Caco-2 (cell line): ENCODE data around the gene GPC5. TPM values are rescaled to one million over a fixed set of nuclear protein-coding genes. Genes with fewer than 3 reads are reported as not detected.

Experiments
- BruUV-seq: library from RNA; stranded (reverse); fragments of 400-500 nt; replicated peaks from 2 replicates; lab custom pipeline; 2021; lab: Mats Ljungman, UMichigan
- CTCF ChIA-PET: fragments of 300-600 bp; sonication (Branson Sonifier 250); formaldehyde crosslinking; loops from one replicate; lab custom pipeline; 2022; ENCODE audit warnings: antibody characterized with exemption; lab: Charles Lee
- POLR2A ChIA-PET: fragments of 300-600 bp; sonication (Branson Sonifier 250); formaldehyde crosslinking; loops from one replicate; lab custom pipeline; 2022; ENCODE audit warnings: antibody characterized with exemption; lab: Charles Lee
- DNase-seq, 2 experiments: peaks; one replicate each; pipeline versions ENCODE4 v3.0.0 to v3.0.0-alpha.2; 2020 to 2022
- H3K27me3 ChIP-seq: replicated peaks from 2 replicates; pipeline ENCODE4 v1.6.0; 2011; ENCODE audit warnings: low read length; ENCODE audit not compliant: control insufficient read depth, insufficient read depth
- H3K36me3 ChIP-seq: 2 replicates; pipeline ENCODE4 v1.5.1; 2011; ENCODE audit warnings: low read length; ENCODE audit not compliant: control insufficient read depth, insufficient read depth
- H3K4me1 ChIP-seq: fragments of 250-450 bp; sonication (Bioruptor Pico); 2 replicates; pipeline ENCODE4 v1.5.1; 2020; ENCODE audit warnings: mild to moderate bottlenecking
- H3K4me3 ChIP-seq: 2 replicates; pipeline ENCODE4 v1.5.1; 2011; ENCODE audit warnings: low read depth, mild to moderate bottlenecking, control low read depth, low read length
- H3K9me3 ChIP-seq: fragments of 250-450 bp; sonication (Bioruptor Pico); 2 replicates; pipeline ENCODE4 v1.5.1; 2020; ENCODE audit warnings: mild to moderate bottlenecking, moderate library complexity
- H3K27ac Mint-ChIP-seq: one replicate; pipeline ENCODE4 v1.8.0; 2022; ENCODE audit warnings: mixed read lengths; ENCODE audit not compliant: unreplicated experiment
- H3K27me3 Mint-ChIP-seq: one replicate; pipeline ENCODE4 v1.8.0; 2022; ENCODE audit warnings: mixed read lengths; ENCODE audit not compliant: insufficient read depth, unreplicated experiment
- H3K36me3 Mint-ChIP-seq: one replicate; pipeline ENCODE4 v1.8.0; 2022; ENCODE audit warnings: mild to moderate bottlenecking, mixed read lengths; ENCODE audit not compliant: insufficient read depth, unreplicated experiment
- H3K4me1 Mint-ChIP-seq: one replicate; pipeline ENCODE4 v1.8.0; 2022; ENCODE audit warnings: low read depth, mixed read lengths; ENCODE audit not compliant: unreplicated experiment
- H3K4me3 Mint-ChIP-seq: one replicate; pipeline ENCODE4 v1.8.0; 2022; ENCODE audit warnings: mild to moderate bottlenecking, moderate library complexity, mixed read lengths; ENCODE audit not compliant: unreplicated experiment
- H3K9me3 Mint-ChIP-seq: one replicate; pipeline ENCODE4 v1.8.0; 2022; ENCODE audit warnings: mixed read lengths; ENCODE audit not compliant: unreplicated experiment
- intact Hi-C: fragments of 100-400 bp; cut with micrococcal nuclease; formaldehyde crosslinking; loops from one replicate; pipeline ENCODE4 v1.10.0; 2022; ENCODE audit not compliant: unreplicated experiment
- total RNA-seq: library from RNA; stranded (reverse); gene quantifications from 2 replicates; pipeline ENCODE4 v1.2.3, GENCODE V29; 2022
- TF ChIP-seq, protein P1 (sequence below), 2 experiments: fragments of 200-600 bp in 1 of 2; IDR thresholded peaks; 1 replicate in 1 of 2; 2 replicates in 1 of 2; pipeline versions ENCODE4 v1.5.1 to v1.8.0; 2011 to 2022; ENCODE audit warnings: antibody characterized with exemption in 1 of 2, control low read depth in 1 of 2, inconsistent platforms in 1 of 2, low read depth in 1 of 2, low read length in 1 of 2, mild to moderate bottlenecking in 1 of 2, moderate library complexity in 1 of 2; ENCODE audit not compliant: insufficient read depth in 1 of 2, severe bottlenecking in 1 of 2, unreplicated experiment in 1 of 2

The GPC5 gene
- total RNA-seq, 1 experiment from 2014 or later, result 4.1 TPM

DNA sequence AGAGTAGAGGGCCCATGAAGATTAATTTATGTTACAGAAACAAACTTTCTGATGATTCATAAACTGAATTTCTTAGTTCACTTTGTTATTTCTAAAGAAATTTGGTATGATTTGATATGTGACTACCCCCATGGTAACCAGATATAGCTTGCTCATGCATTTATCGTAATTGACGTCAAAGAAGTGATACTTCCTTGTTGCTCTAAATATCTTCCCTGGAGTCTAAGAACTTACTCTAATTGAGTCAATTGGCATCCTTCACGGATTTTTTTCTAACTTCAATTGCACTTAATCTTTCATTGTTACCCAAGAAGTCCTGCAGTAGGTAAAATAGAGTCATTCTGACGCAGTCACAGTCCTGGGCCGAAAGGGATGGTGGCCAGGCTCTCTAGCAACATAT lies 240.9 kb downstream of the GPC5 start:
- ChIA-PET POLR2A (no interaction called here), CTCF (no interaction called here)
- H3K4me1 ChIP-seq, result no peaks in the 10 kb centered on the region
- TF ChIP-seq, protein P1, sequence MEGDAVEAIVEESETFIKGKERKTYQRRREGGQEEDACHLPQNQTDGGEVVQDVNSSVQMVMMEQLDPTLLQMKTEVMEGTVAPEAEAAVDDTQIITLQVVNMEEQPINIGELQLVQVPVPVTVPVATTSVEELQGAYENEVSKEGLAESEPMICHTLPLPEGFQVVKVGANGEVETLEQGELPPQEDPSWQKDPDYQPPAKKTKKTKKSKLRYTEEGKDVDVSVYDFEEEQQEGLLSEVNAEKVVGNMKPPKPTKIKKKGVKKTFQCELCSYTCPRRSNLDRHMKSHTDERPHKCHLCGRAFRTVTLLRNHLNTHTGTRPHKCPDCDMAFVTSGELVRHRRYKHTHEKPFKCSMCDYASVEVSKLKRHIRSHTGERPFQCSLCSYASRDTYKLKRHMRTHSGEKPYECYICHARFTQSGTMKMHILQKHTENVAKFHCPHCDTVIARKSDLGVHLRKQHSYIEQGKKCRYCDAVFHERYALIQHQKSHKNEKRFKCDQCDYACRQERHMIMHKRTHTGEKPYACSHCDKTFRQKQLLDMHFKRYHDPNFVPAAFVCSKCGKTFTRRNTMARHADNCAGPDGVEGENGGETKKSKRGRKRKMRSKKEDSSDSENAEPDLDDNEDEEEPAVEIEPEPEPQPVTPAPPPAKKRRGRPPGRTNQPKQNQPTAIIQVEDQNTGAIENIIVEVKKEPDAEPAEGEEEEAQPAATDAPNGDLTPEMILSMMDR (IDR thresholded peaks at IDR 0.05; ENCODE audit: insufficient read depth in 1 of 2, low read depth in 1 of 2, low read length in 1 of 2, severe bottlenecking in 1 of 2, unreplicated experiment in 1 of 2), result no peak
- intact Hi-C loops, result no loop called here
- no peak overlapping the region for H3K4me3 Mint-ChIP-seq
- no peak overlapping the region for H3K4me3 ChIP-seq
- no peaks in the 10 kb centered on the region for H3K4me1 Mint-ChIP-seq
- DNase-seq, result no peak
- no peaks in the 10 kb centered on the region for H3K36me3 ChIP-seq
- H3K27ac Mint-ChIP-seq, result no peak overlapping the region
- H3K9me3 Mint-ChIP-seq, result no peaks in the 10 kb centered on the region
- H3K9me3 ChIP-seq, result no peaks in the 10 kb centered on the region
- H3K36me3 Mint-ChIP-seq, result no peaks in the 10 kb centered on the region
- no peaks in the 10 kb centered on the region for H3K27me3 ChIP-seq
- no TSS peak for BruUV-seq
- no peaks in the 10 kb centered on the region for H3K27me3 Mint-ChIP-seq

DNA sequence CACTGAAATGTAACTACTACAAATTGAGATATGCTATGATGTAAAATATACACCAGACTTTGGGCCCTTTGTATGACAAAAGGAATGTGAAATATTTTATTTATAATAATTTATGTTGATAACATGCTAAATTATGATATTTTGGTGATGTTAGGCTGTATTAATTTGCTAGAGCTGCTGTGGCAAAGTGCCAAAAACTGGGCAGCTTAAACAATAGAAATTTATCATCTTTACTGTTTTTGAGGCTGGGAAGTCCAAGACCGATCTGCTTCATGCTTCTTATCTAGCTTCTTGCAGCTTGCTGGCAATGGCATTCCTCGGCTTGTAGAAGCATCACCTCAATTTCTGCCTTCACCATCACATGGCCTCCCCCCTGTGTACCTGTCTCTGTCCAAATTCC lies 245.0 kb downstream of the GPC5 start:
- Histone ChIP-seq H3K4me1 (no peaks in the 10 kb centered on the region), H3K4me3 (no peak overlapping the region), H3K36me3 (no peaks in the 10 kb centered on the region), H3K9me3 (no peaks in the 10 kb centered on the region), H3K27me3 (no peaks in the 10 kb centered on the region)
- Mint-ChIP-seq H3K36me3 (no peaks in the 10 kb centered on the region), H3K4me3 (no peak overlapping the region), H3K9me3 (no peaks in the 10 kb centered on the region), H3K4me1 (no peaks in the 10 kb centered on the region), H3K27ac (no peak overlapping the region), H3K27me3 (no peaks in the 10 kb centered on the region)
- no peak for DNase-seq
- intact Hi-C loops, result loop anchor here (10.0 kb wide), 1 partner anchor 141 kb away; no protein-coding TSS in a partner anchor
- TF ChIP-seq, protein P1 (IDR thresholded peaks at IDR 0.05; ENCODE audit: insufficient read depth in 1 of 2, low read depth in 1 of 2, low read length in 1 of 2, severe bottlenecking in 1 of 2, unreplicated experiment in 1 of 2), result no peak
- ChIA-PET POLR2A (no interaction called here), CTCF (no interaction called here)
- no TSS peak for BruUV-seq

DNA sequence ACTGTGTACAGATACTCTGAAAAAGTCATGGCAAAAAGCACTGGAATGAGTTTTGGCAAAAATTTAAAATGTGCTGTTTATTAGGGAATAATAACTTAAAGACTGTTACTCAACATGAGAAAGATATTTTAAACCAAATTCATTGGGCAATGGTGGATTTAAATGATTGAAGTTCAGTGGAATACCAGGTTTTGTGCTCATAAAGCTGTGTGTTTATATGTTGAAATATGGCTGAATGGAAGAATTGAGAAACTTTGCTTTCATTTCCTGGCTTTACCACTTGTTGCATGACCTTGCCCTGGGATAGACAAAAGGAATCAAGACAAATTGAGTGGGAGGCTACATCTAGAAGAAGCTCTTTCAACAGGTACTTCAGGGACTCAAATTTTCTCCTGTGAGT lies 246.4 kb downstream of the GPC5 start:
- no peaks in the 10 kb centered on the region for H3K27me3 Mint-ChIP-seq
- ChIA-PET CTCF (interaction anchor here (0.6 kb wide), 1 partner anchor 150 kb away, joined by 3 read pairs; no protein-coding TSS in a partner anchor), POLR2A (no interaction called here)
- no peak overlapping the region for H3K4me3 Mint-ChIP-seq
- TF ChIP-seq, protein P1 (IDR thresholded peaks at IDR 0.05; ENCODE audit: insufficient read depth in 1 of 2, low read depth in 1 of 2, low read length in 1 of 2, severe bottlenecking in 1 of 2, unreplicated experiment in 1 of 2), result no peak
- H3K27me3 ChIP-seq, result no peaks in the 10 kb centered on the region
- no peaks in the 10 kb centered on the region for H3K9me3 Mint-ChIP-seq
- no peaks in the 10 kb centered on the region for H3K4me1 Mint-ChIP-seq
- no peaks in the 10 kb centered on the region for H3K4me1 ChIP-seq
- H3K4me3 ChIP-seq, result no peak overlapping the region
- intact Hi-C loops, result loop anchor here (10.0 kb wide), 1 partner anchor 140 kb away; no protein-coding TSS in a partner anchor
- no peaks in the 10 kb centered on the region for H3K36me3 ChIP-seq
- no TSS peak for BruUV-seq
- no peak overlapping the region for H3K27ac Mint-ChIP-seq
- no peak for DNase-seq
- H3K9me3 ChIP-seq, result no peaks in the 10 kb centered on the region
- H3K36me3 Mint-ChIP-seq, result no peaks in the 10 kb centered on the region
